ENCODE results near the gene ZNF691. TPM values are rescaled to one million over a fixed set of nuclear protein-coding genes. Genes with fewer than 3 reads are reported as not detected.

The ZNF691 gene
- total RNA-seq, 2 experiments from 2014 or later: 6.9 to 7.5 TPM

- H3K9me3 Mint-ChIP-seq: peaks cover 5% of the 10 kb centered on the region
- peak overlapping the region; percentile 92 for H3K4me3 Mint-ChIP-seq
- peaks cover 32% of the 10 kb centered on the region for H3K4me1 Mint-ChIP-seq (ENCODE audit: low read depth)
- no peaks in the 10 kb centered on the region for H3K27me3 Mint-ChIP-seq
- peak; percentile 24 for ATAC-seq
- TF ChIP-seq CTCF (IDR thresholded peaks at IDR 0.05): no peak
- CTCF ChIA-PET: interaction anchor here (1.2 to 4.0 kb wide), 8 partner anchors 12 to 226 kb away, joined by 3 to 16 read pairs (median 5); no protein-coding TSS in a partner anchor
- peak overlapping the region; percentile 84 for H3K27ac Mint-ChIP-seq
- POLR2A ChIA-PET: interaction anchor here (0.9 to 1.9 kb wide), 5 partner anchors 12 to 164 kb away, joined by 3 to 5 read pairs (median 4); partner anchors contain the start of genes C1orf50, ERMAP and P3H1
- peak; percentile 59 for DNase-seq
- peaks cover 58% of the 10 kb centered on the region for H3K36me3 Mint-ChIP-seq (ENCODE audit: low read depth)
- intact Hi-C loops (cut with micrococcal nuclease): no loop called here
These were observed 1.5 kb downstream of the ZNF691 start for GRCh38 chr1:42847721-42848460.

GRCh38 chr1:42848823-42849537 lies 2.6 kb downstream of the ZNF691 start:
- no peak for ATAC-seq
- Mint-ChIP-seq H3K27ac (peak overlapping the region; percentile 17), H3K4me3 (no peak overlapping the region), H3K27me3 (no peaks in the 10 kb centered on the region), H3K4me1 (ENCODE audit: low read depth) (peaks cover 32% of the 10 kb centered on the region), H3K36me3 (ENCODE audit: low read depth) (peaks cover 50% of the 10 kb centered on the region), H3K9me3 (peaks cover 5% of the 10 kb centered on the region)
- intact Hi-C loops (cut with micrococcal nuclease): no loop called here
- ChIA-PET CTCF (interaction anchor here (1.2 to 4.0 kb wide), 5 partner anchors 9 to 224 kb away, joined by 3 to 16 read pairs (median 4); no protein-coding TSS in a partner anchor), POLR2A (interaction anchor here (1.9 kb wide), 1 partner anchor 33 kb away, joined by 5 read pairs; the partner anchor contains the start of gene ERMAP)
- no peak for TF ChIP-seq CTCF (IDR thresholded peaks at IDR 0.05)
- DNase-seq: no peak

GRCh38 chr1:42849944-42850343 lies 3.5 kb downstream of the ZNF691 start:
- intact Hi-C loops (cut with micrococcal nuclease): no loop called here
- Mint-ChIP-seq H3K36me3 (ENCODE audit: low read depth) (peaks cover 46% of the 10 kb centered on the region), H3K9me3 (peaks cover 5% of the 10 kb centered on the region), H3K27me3 (no peaks in the 10 kb centered on the region), H3K27ac (no peak overlapping the region), H3K4me1 (ENCODE audit: low read depth) (peaks cover 29% of the 10 kb centered on the region), H3K4me3 (no peak overlapping the region)
- ChIA-PET CTCF (interaction anchor here (1.6 kb wide), 1 partner anchor 9 kb away, joined by 4 read pairs; no protein-coding TSS in a partner anchor), POLR2A (no interaction called here)
- DNase-seq (no peak), ATAC-seq (no peak)
- no peak for TF ChIP-seq CTCF (IDR thresholded peaks at IDR 0.05)

DNA sequence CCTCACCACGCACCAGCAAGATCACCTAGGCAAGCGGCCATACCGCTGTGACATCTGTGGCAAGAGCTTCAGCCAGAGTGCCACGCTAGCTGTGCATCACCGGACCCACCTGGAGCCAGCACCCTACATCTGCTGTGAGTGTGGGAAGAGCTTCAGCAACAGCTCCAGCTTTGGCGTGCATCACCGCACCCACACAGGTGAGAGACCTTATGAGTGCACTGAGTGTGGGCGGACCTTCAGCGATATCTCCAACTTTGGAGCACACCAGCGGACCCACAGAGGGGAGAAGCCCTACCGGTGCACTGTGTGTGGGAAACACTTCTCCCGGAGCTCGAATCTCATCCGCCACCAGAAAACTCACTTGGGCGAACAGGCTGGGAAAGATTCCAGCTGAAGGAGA lies 5.0 kb downstream of the ZNF691 start:
- intact Hi-C loops (cut with micrococcal nuclease): no loop called here
- DNase-seq (no peak), ATAC-seq (no peak)
- ChIA-PET POLR2A (interaction anchor here (0.8 kb wide), 1 partner anchor 85 kb away, joined by 3 read pairs; the partner anchor contains the start of genes C1orf50 and P3H1), CTCF (interaction anchor here (1.1 kb wide), 1 partner anchor 72 kb away, joined by 3 read pairs; no protein-coding TSS in a partner anchor)
- peaks cover 5% of the 10 kb centered on the region for H3K9me3 Mint-ChIP-seq
- no peak overlapping the region for H3K4me3 Mint-ChIP-seq
- H3K36me3 Mint-ChIP-seq (ENCODE audit: low read depth): peaks cover 46% of the 10 kb centered on the region
- H3K4me1 Mint-ChIP-seq (ENCODE audit: low read depth): peaks cover 29% of the 10 kb centered on the region
- no peak for TF ChIP-seq CTCF (IDR thresholded peaks at IDR 0.05)
- H3K27ac Mint-ChIP-seq: no peak overlapping the region
- no peaks in the 10 kb centered on the region for H3K27me3 Mint-ChIP-seq
